HG02759 (cell line): ENCODE results near the gene ARHGAP18.
A peak's percentile ranks its signal among the peaks of the same experiment; 100 is the strongest.

Experiments used
- ATAC-seq: cut with Tn5 transposase; IDR thresholded peaks from one replicate; pipeline ENCODE4 v1.9.1; 2021; ENCODE audit warnings: mild to moderate bottlenecking, moderate library complexity; ENCODE audit not compliant: unreplicated experiment

Gene ARHGAP18

GRCh38 chr6:129726650-129727049 is 16.7 kb upstream of the ARHGAP18 start:
- no peak for ATAC-seq

GRCh38 chr6:129725341-129725740 is 15.4 kb upstream of the ARHGAP18 start:
- no peak for ATAC-seq

- ATAC-seq, result no peak
These were observed 9.7 kb upstream of the ARHGAP18 start for GRCh38 chr6:129719692-129720091.

- ATAC-seq, result no peak
These were observed 7.3 kb upstream of the ARHGAP18 start for GRCh38 chr6:129717277-129717676.

GRCh38 chr6:129713806-129714333 is 3.9 kb upstream of the ARHGAP18 start:
- no peak for ATAC-seq

- no peak for ATAC-seq
These were observed 1.3 kb upstream of the ARHGAP18 start for GRCh38 chr6:129711271-129711631.

GRCh38 chr6:129710450-129711270 is 683 bp upstream of the ARHGAP18 start:
- ATAC-seq, result no peak

GRCh38 chr6:129709196-129709768 is 695 bp downstream of the ARHGAP18 start:
- ATAC-seq, result peak; percentile 10

- no peak for ATAC-seq
These were observed 1.3 kb downstream of the ARHGAP18 start for GRCh38 chr6:129708496-129709195.

- ATAC-seq, result no peak
These were observed 2.0 kb downstream of the ARHGAP18 start for GRCh38 chr6:129707882-129708495.

- ATAC-seq, result no peak
These were observed 2.9 kb downstream of the ARHGAP18 start for GRCh38 chr6:129707028-129707427.

- ATAC-seq, result no peak
These were observed 4.8 kb downstream of the ARHGAP18 start for GRCh38 chr6:129705212-129705611.

GRCh38 chr6:129704708-129705107 is 5.3 kb downstream of the ARHGAP18 start:
- peak; percentile 30 for ATAC-seq

- no peak for ATAC-seq
These were observed 8.1 kb downstream of the ARHGAP18 start for GRCh38 chr6:129701721-129702455.

- no peak for ATAC-seq
These were observed 9.3 kb downstream of the ARHGAP18 start for GRCh38 chr6:129700666-129701065.

- ATAC-seq, result no peak
These were observed 10.3 kb downstream of the ARHGAP18 start for GRCh38 chr6:129699659-129700058.

- no peak for ATAC-seq
These were observed 11.5 kb downstream of the ARHGAP18 start for GRCh38 chr6:129698430-129698829.

GRCh38 chr6:129697788-129698187 is 12.2 kb downstream of the ARHGAP18 start:
- ATAC-seq, result no peak

GRCh38 chr6:129696843-129697242 is 13.1 kb downstream of the ARHGAP18 start:
- ATAC-seq, result no peak

- ATAC-seq, result peak; percentile 5
These were observed 14.0 kb downstream of the ARHGAP18 start for GRCh38 chr6:129696028-129696418.
